GM18505 (cell line): Measurements from ENCODE around the gene RASGEF1C.
"Not testable (repeated sequence)": the region's sequence is repeated elsewhere in the genome, so short reads cannot be mapped to it uniquely, and the experiment has no call there.

ENCODE experiments used
- ATAC-seq: cut with Tn5 transposase; IDR thresholded peaks from one replicate; pipeline ENCODE4 v1.9.1; 2021; ENCODE audit not compliant: unreplicated experiment
- POLR2A ChIP-seq: IDR thresholded peaks from 4 replicates; pipeline ENCODE4 v1.6.1; 2011; ENCODE audit warnings: borderline replicate concordance; ENCODE audit not compliant: insufficient read depth, insufficient read length; ENCODE audit errors: extremely low read depth

Gene RASGEF1C

DNA sequence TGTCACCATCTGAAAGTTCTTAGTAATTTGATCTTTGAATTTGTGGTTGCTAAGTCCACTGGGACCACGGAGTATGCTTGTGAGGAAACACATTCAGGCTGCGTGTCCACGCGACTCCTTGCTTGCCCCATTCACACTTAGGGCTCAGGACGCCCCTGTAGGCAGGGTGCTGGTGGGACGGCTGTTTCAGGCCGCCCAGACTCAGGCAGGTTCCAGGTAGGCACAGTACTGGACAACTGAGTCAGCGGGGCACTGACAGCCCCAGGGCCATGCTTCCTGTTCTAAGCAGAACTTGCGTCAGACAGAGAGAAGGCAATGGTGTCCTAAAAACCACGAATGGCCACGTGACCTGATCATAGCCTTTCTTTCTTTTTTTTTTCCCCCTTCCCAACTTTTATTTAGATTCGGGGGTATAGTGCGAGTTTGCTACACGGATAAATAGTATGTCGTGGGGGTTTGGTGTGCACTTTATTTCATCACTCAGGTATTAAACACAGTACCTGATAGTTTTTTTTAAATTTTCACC is 7.7 kb upstream of the RASGEF1C start:
- ATAC-seq, result no peak

DNA sequence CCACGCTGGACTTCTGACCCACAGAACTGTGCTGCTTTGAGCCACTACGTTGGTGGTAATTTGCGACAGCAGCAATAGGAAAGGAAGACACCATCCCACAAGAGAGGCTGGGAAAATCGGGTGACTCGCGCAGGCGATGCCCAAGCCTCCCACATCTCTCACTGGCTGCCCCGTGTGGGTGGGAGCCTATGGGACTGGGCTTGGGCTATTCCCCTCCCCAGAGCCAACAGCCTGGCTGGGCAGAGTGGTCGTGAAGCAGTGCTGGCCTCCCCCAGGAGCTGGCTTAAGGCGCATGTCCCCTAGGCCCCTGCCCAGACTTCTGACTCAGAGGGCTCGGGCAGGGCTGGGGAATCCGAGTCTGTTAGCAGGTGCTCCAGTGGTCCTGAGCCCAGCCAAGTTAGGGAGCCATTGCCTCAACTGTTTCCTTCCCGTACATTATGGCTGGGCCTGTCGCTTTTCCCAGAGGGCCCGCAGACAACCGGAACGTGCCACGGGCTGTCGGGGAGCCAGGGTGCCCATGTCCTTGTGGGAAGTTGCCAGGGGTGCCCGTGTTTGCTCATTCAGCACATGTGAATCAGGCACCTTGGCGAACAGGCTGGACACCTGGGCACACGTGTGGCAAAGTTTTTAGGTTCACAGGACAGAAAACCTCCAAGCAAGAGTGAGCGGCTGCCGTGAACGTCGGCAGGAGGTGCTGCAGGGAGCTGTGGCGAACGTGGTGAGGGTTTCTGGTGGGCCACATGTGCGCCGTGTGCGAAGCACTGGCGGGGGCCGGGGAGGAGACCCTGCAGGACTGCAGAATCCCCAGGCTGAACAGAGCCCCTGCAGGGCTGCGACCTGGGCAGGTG is 7.0 kb upstream of the RASGEF1C start:
- no peak for TF ChIP-seq POLR2A

More for the DNA sequence above, 7.7 kb upstream of the RASGEF1C start:
- no peak for TF ChIP-seq POLR2A

DNA sequence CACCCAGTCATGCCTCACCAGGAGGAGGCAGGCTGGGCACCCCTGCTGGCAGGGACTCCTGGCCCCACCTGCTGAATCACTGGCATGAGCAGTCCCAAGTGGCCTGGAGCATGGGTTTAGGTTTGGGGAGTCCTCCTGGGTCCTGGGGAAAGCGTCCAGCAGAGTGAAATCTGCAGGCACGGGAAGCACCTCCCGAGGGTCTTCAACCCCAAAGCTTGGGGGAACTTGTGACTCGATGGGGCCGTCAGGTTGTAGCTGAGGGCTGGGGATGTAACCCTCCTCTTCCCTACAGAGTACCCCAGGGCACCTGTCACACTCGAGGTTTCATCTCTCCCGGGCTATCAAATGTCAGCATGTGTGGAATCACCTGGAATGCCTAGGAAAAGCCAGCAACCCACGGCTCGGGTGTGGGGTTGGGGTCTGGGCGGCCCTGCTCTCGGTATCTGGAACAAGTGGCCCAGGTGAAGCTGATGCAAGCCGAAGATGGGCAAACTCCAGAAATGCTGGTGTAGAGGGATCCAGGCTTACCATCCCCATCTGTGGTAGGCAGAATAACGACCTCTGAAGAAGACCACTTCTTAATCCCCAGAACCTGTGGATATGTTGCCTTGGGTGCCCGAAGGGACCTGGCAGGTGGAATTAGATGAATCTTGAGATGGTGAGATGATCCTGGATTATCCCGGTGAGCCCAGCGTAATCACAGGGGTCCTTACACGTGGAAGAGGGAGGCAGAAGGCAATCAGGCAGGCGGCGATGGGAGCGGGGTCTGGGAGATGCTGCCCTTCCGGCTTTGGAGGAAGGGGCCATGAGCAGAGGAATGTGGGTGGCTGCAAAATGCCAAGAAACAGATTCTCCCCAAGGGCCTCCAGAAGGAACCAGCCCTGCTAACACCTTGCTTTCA is 6.1 kb upstream of the RASGEF1C start:
- TF ChIP-seq POLR2A, result no peak
- no peak for ATAC-seq

More for the DNA sequence above, 7.0 kb upstream of the RASGEF1C start:
- ATAC-seq, result no peak

DNA sequence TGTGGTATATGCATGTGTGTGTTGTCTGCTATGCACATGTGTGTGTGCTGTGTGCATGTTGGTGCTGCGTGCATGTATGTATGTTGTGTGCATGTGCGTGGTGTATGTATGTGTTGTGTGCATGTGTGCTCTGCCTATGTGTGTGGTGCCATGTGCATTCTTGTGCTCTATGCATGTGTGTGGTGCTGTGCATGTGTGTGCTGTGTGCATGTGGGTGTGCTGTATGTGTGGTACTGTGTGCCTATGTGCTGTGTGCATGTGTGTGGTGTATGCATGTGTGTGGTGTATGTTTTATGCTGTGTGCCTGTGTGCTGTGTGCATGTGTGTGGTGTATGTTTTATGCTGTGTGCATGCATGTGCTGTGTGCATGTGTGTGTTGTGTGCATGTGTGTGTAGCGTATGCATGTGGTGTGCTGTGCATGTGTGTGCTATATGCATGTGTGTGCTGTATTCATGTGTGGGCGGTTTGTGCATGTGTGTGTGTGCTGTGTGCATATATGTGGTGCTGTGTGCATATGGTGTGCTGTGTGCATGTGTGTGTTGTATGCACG is 4.7 kb upstream of the RASGEF1C start:
- no peak for ATAC-seq
- TF ChIP-seq POLR2A, result no peak

- ATAC-seq, result no peak
- no peak for TF ChIP-seq POLR2A
Observed at GRCh38 chr5:180213256-180213600, 4.2 kb upstream of the RASGEF1C start.

DNA sequence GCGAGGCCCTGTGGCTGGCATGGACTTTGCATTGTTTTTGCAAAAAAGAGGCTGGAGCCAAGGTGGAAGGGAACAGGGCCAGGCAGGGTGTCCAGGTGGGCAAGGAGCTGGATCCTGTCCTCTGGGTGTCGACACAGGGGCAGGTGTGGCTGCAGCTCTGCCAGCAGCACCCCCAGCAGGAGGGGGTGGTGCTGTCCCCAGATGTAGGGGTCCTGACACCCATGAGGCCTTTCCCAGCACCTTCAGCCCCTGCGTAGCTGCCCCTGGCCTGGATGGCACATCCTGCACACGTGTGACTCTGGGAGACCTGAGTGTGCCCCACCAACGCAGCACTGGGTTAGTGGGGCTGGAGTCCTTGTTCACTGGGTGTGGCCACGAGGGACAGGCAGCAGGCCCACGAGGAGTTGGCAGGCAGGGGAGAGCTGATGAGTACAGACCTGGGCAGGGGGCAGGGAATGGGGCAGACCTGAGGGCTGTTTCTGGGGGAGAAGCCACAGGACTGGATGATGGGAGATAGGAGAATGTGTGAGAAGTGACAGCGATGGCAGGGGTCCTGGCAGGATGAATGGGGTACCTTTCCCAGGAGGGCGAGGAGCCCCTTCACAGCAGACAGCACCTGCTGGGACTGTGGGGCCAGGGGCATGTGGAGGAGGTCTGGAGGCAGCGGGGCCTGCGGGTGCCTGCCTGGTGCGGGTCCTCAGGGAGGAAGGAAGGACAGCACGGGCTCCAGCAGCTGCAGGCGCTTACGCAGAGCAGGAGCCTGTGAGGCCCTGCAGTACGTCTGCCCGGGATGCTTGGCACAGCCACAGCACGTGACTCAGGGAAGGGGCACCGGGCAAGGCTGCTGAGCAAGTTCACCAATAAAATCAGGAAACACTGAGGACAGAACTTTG is 3.6 kb upstream of the RASGEF1C start:
- ATAC-seq, result no peak
- TF ChIP-seq POLR2A, result no peak

- TF ChIP-seq POLR2A, result no peak
- no peak for ATAC-seq
Observed at GRCh38 chr5:180211761-180212035, 2.7 kb upstream of the RASGEF1C start.

DNA sequence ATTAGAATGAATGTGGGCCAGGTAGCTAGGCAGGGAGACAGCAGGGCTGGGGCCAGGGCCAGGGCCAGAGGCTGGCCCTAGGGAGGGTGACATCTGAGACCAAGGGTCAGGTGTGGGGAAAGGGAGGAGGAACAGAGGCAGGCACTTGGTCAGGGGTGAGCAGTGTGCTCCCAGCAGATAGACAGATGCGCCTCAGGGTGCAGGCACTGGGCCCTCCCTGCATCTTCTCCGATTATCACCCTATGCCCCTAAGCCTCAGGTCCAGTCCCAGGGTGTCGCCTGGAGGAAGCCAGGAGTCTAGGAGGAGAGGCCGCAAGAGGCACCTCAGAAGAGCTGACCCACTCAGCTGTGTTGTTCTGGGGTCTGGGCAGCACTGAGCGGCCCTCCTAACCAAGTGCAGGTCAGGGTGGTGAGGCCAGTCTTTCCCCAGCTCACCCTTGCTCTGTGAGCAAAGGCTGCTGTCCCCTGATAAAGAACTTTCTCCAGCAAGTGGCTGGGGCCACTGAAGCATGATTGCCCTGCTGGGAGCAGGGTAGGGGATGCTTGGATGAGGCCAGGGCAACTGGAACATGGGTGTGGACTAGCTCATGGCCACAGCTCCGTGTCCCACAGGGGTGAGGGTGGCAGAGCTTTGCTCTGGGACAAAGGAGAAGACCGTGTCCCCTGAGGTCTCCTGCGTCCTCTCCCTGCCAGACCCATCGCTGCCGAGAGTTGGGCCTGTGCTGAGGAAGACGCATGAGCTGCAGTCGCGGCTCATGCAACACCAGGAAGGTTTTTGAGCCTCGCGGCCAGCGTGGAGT is 2.1 kb upstream of the RASGEF1C start:
- no peak for TF ChIP-seq POLR2A
- no peak for ATAC-seq

GRCh38 chr5:180210077-180210476 is 1.1 kb upstream of the RASGEF1C start:
- not testable (repeated sequence) for ATAC-seq

DNA sequence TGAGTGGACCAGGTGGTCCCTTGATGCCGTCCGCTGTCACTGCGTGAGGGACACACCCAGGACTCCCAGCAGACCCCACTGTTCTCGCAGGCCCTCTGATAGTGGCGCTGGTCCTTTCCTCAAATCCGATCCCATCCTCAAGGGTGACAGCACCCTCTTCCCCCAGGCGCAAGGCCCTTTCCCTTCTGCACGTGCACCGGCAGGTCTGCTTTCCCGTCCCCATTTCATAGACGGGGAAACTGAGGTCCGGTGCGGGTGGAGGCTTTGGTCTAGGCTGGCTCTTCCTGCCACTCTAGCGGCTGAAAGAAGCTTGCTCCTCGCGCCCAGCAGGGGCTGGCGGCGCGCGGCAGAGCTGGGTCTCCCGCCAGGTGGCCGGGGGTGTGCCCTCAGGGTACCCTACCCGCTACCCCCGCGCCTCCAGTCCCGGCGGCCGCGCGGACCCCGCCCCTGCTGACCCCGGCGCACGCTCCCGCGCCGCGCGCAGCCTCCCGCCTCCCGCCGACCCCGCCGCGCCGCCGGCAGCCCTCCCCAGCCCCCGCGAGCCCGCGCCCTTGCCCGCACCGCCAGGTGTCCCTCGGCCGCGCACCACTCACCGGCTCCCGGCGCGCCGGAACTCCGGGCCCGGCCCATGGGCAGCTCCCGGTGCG is 453 bp downstream of the RASGEF1C start:
- peak; percentile 30 for ATAC-seq
- no peak for TF ChIP-seq POLR2A

GRCh38 chr5:180208038-180208434 is 975 bp downstream of the RASGEF1C start:
- no peak for ATAC-seq
- no peak for TF ChIP-seq POLR2A

DNA sequence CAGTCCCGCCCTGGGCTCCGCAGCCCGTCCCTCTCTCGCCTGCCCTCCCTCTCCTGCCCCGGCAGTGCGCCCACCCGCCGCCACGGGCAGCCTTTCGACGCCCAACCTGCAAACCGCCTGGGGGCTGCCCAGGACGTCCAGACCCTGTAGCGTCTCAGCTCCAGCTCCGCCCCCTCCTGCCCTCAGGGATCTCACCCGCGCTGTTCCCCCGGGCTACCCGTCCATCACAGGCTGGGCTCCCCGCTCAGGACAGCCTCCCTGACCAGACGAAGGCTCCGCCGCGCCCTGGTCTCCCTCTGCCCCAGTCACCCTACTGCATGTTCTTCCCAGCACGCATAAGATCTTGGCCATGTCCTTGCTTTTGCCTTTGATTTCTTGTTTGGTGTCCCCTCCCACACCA is 1.4 kb downstream of the RASGEF1C start:
- no peak for TF ChIP-seq POLR2A
- no peak for ATAC-seq

DNA sequence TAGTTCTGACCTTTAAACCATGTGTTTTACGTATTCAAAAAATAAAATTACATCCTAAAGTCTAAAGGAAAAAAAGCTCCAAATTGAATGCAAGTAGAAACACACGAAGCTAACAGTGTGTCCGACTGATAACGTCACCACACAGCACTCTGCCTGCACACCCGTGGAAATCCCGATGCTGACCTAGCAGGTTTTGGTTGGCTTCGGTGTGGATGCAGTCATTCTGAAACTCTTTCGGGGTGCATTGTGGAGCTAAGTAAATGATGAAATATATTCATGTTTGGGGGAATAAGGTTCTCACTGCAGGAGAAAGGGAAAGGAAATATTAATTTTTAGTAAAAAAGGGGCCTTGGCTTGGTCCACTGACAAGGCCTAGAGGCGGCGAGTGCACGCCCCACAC is 2.0 kb downstream of the RASGEF1C start:
- TF ChIP-seq POLR2A, result no peak
- ATAC-seq, result no peak
